ENCODE measurements around the gene ARHGAP20.

GRCh38 chr11:110761991-110762390, 49.8 kb upstream of the ARHGAP20 start:
- no peak for TF ChIP-seq EZH2phosphoT487 (IDR thresholded peaks at IDR 0.05; ENCODE audit: borderline replicate concordance, low read depth, low read length)
- TF ChIP-seq, protein P1, sequence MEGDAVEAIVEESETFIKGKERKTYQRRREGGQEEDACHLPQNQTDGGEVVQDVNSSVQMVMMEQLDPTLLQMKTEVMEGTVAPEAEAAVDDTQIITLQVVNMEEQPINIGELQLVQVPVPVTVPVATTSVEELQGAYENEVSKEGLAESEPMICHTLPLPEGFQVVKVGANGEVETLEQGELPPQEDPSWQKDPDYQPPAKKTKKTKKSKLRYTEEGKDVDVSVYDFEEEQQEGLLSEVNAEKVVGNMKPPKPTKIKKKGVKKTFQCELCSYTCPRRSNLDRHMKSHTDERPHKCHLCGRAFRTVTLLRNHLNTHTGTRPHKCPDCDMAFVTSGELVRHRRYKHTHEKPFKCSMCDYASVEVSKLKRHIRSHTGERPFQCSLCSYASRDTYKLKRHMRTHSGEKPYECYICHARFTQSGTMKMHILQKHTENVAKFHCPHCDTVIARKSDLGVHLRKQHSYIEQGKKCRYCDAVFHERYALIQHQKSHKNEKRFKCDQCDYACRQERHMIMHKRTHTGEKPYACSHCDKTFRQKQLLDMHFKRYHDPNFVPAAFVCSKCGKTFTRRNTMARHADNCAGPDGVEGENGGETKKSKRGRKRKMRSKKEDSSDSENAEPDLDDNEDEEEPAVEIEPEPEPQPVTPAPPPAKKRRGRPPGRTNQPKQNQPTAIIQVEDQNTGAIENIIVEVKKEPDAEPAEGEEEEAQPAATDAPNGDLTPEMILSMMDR (conservative IDR thresholded peaks at IDR 0.05; ENCODE audit: low read length) = no peak
